NOMO-1 treated with dmso at 0.1 percent for 144 hours (cell line): ENCODE results near the gene CIB4.

Experiments
- DNase-seq: peaks from one replicate; lab custom pipeline; 2025; ENCODE audit not compliant: unreplicated experiment; lab: John Stamatoyannopoulos, UW

The CIB4 gene

GRCh38 chr2:26532301-26533250 lies 108.6 kb downstream of the CIB4 start:
- no peak for DNase-seq
